Left kidney (tissue), 2 donors: ENCODE data around the gene SLC51A. TPM values are rescaled to one million over a fixed set of nuclear protein-coding genes. Genes with fewer than 3 reads are reported as not detected.
"Not testable (repeated sequence)": the region's sequence is repeated elsewhere in the genome, so short reads cannot be mapped to it uniquely, and the experiment has no call there.

Experiments used
- DNase-seq: peaks from one replicate; pipeline ENCODE4 v3.0.0-alpha.2; 2013
- polyA plus RNA-seq: library from polyadenylated mRNA; unstranded; fragments of 120-200 nt; gene quantifications from one replicate; pipeline ENCODE4 v1.2.1, GENCODE V29; 2013; ENCODE audit not compliant: insufficient read length

Gene SLC51A
- polyA plus RNA-seq, 1 donor, result 18.0 TPM

DNA sequence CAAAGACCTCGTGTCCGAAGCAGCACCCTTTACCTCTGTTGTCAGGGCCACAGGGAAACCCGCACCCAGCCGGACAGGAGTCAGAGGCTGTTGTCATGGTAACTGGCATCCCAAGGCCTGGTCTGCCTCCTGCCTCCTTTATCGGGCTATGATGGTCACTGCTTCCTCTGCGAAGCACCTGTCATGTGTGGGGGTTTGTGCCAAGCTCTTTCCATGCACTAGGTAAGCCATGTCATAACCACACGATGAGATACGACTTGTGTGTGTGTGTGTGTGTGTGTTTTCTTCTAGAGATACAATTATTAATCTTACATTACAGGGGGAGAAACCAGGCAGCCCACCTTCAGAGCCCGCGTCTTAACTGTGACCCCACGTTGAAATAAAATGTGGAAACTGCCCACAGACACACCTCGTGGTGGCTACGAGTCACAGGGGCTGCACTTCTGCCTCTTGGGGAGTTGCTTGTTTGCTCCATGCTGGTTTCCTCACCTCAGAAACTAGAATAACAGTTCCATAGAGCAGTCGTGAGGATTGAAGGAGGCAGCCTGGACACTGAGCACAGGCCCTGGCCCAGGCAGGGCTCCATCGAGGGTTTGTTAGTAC is 23.1 kb upstream of the SLC51A start:
- DNase-seq, result no peak

DNA sequence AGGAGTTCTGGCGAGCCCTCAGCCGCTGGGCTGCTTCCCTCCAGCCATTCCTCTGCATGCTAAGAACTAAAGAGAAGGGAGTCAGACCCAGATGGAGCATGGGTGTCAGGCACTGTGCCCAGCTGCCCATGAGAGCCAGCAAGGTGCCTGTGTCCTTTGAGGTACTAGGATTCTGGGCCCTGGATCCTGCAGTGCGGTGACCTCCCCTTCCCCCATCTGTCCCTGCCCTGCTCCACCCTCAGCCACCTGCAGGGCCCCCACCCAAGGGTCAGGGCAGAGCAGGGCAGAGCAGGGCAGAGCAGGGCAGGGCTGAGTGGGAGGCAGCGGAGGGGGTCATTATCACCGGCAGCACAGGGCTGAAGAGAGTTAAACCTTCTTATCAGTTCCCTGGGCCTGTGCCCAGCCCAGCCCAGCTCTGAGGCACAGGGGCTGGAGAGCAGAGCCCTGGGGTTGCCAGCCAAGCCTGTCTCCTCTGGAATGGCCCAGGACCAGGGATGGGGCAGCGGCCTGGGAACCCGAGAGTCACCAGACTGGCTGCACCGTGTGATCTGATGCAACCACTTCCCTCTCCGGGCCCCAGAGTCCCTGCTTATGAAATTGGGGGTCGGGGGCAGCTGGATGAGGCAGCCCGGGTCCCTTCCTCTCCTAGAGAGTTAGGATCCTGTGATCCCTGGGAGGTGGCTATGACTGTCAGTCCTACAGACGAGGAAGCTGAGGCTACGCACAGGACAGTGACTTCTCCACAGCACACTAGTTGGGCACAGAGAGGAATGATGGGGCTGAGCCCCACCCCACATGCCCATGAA is 22.4 kb upstream of the SLC51A start:
- DNase-seq, result no peak

DNA sequence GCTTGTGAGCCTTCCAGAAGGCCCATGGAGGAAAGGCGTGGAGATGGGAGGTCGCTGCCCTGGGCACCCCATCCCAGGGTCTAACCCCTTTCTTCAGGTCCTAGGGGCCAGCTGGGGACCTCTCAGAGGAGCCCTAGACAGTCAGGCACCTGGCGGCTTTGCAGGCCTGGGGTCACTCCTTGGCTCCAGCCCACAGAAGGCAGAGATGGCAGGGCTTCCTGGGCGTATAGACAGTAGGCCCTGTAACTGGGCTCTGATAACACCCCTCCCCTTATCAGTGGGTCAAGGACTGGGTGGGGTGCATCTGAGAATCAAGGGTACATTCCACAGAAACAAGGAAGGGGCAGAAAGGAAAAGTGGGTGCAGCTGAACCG is 21.8 kb upstream of the SLC51A start:
- no peak for DNase-seq

DNA sequence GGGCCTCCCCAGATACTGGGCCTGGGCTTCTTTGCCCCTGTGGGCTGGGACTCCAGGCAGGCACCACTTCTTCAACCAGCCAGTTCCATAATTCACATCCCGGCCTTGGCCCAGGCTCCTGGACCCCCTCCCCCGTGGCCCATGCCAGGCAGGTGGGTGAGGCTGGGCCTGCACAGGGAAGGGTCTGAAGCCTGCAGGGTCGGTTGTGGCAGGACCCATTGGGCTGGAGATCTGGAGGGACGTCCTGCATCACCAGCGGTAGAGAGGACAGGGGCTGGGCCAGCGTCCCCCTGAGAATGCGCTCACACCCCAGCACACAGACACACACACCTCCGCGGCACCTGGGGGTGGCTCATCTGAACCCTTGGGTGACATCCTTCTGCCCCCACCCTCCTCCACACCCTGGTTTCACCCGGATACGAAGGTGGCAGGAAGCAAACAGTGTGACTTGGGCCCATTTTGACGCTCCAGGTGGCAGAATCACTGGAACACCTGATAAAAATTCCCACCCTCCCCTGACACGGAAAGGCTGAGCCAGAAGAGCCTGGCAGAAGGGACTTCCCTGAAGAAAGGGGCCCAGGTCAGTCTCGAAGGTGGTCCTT is 20.6 kb upstream of the SLC51A start:
- no peak for DNase-seq

DNA sequence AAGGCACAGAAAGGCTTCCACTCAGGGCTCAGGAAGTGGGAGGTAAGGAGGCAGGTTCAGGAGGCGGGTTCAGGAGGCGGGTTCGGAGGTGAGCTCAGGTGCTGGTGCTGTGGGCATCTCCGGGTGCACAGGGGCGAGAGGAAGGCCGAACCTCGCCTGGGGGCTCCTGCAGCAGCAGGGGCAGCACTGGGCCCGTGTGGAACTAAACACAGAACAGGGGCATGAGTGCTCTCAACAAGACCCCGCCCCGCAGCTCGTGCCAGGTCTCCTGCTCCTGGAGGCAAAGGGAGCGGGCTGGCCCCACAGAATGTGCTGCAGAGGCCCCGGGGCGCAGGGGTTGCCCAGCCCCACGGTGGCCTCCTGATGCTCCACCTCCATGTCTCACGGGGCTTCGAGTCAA is 18.8 kb upstream of the SLC51A start:
- DNase-seq, result no peak

DNA sequence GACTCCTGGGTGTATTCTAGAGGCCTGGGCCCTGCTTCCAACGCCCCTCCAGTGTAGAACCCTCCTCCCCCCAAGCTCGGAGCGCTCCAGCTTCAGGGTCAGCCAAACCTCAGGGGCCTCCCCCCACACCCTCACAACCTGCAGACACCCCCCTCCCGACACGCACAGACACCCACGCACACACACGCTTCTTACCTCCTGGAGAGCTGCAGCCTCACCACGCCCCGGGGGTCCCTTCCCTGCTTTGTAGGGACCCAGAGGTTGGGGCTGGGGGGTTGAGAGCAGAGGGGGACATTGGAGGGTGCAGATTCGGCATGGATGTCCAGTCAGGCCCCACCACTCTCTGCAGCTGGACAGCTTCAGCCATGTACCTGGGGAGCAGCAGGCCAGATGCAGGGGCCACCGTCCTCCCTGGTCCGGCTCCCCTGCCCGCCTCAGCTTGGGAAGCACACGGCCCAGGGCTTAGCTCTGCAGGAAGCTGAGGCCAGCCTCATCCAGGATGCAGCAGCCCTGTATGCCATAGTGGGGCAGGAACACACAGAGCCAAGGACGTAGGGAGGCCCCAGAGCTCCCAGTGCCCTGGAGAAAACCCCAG is 18.2 kb upstream of the SLC51A start:
- no peak for DNase-seq

DNA sequence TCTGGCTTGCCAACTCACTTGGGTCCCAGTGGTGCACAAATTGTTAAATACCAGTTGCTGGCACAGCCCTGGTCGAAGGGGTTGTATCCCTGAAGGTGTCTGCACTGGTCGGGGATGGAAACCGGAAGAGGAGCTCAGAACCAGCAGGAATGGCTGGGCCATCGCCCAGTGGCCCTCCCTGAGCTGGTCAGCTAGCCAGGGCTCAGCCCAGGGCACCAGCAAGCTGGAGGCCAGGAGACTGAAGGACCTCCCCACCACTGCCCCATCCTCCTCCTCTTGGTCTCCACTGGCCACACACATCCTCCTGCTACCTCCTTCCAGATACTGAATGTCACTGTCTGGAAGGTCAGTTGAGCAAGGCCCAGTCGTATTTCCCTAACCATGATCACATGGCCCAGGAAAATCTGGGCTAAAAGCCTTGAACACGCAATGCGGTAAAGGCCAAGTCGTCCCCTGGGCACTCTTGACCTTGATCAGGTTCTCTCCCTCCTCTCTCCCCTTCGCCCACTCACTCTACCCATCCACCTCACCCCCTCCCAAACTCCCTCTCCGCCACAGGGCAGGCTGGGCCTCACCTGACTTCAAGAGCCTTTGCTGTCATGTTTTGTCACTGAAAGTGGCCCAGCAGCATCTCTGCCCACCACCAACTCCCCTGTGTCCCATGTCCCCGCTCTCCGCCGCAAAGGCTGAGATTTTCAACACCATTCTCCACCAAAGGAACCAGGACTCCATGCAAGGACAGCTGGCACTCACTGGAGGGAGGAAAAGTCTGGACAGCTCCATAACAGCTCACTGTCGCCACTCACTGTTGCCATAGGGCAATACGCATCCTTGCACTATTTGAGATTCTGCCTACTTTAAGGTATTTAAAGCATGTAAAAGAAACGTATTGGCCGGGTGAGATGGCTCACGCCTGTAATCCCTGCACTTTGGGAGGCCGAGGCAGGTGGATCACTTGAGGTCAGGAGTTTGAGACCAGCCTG is 17.3 kb upstream of the SLC51A start:
- DNase-seq, result no peak

DNA sequence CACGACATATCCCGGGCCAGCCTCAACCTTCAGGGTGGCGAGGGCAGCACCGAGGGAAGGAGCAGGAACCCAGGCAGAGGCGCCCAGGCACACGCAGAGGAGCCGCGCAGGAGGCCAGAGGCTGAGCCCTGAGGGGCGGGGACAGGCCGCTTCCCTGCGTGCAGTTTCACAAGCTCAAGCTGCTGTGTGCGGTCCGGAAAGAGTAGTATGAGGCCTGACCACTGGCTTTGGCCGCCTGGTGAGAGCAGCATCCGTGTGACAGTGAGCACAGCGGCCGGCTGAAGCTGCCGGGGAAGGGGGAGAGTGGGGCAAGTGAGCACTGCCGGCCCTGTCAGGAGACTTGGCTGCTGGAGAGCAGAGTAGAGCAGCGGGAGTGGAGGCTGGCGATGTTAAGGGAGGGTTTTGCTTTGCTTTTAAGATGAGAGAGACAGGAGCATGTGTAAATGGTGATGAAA is 13.8 kb upstream of the SLC51A start:
- no peak for DNase-seq

DNA sequence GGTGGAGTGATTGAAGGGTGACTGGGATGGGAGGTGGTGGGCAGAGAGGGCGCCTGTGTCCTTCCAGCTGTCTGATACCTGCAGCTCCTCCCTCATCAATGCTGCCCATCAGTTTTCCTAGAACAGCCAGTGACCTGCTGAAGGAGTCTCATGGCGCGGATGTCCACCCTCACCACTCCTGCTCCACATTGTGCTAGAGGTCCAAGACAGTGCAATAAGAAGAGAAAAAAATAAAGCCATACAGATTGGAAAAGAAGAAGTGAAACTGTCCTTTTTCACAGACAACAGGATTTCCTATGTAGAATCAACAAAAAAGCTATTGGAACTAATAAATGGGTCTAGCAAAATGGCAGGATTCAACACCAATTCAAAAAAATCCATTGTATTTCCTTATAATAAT is 12.5 kb upstream of the SLC51A start:
- no peak for DNase-seq

DNA sequence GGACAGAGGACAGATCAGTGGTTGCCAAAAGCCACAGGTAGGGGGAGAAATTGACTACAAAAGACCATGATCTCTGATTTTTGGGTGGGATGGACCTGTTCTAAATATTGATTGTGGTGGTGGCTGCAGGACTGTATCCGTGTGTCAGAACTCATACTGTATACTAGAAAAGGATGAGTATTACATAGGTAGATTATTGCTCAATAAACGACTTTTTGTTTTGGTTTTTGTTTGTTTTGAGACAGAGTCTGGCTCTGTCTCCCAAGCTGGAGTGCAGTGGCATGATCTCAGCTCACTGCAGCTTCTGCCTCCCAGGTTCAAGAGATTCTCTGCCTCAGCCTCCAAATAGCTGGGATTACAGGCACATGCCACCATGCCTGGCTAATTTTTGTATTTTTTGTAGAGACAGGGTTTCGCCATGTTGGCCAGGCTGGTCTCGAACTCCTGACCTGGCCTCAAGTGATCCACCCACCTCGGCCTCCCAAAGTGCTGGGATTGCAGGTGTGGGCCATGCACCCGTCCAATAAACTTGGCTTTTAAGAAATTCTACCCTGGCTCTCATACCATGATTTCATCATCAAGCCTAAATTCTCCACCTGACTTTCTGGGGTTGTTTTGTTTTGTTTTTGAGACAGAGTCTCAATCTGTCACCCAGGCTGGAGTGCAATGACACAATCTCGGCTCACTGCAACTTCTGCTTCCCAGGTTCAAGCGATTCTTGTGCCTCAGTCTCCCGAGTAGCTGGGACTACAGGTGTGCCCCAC is 10.7 kb upstream of the SLC51A start:
- DNase-seq, result not testable (repeated sequence)

DNA sequence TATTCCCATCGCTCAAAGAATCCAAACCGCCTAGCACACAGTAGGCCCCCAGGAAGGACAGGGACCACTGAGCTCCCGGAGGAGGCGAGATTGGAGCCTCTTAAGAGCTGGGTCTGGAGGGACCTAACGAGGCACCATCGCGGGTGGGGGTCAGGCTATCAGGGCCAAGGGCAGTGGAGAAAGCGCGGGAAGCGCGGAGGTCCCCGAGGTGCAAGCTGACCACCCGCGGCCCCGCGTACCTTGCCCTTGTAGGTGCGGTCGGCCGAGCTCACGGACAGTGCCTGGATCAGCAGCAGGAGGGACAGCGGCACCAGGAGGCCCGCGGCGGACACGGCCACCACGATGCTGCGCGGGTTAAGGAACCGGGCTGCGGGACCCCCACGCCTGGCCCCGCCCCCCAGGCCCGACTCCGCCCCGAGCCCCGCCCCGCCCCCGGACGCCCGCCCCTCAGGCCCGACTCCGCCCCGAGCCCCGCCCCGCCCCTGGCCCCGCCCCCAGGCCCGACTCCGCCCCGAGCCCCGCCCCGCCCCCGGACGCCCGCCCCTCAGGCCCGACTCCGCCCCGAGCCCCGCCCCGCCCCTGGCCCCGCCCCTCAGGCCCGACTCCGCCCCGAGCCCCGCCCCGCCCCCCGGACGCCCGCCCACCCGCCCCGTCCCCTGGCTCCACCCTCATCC is 9.0 kb upstream of the SLC51A start:
- DNase-seq, result no peak

DNA sequence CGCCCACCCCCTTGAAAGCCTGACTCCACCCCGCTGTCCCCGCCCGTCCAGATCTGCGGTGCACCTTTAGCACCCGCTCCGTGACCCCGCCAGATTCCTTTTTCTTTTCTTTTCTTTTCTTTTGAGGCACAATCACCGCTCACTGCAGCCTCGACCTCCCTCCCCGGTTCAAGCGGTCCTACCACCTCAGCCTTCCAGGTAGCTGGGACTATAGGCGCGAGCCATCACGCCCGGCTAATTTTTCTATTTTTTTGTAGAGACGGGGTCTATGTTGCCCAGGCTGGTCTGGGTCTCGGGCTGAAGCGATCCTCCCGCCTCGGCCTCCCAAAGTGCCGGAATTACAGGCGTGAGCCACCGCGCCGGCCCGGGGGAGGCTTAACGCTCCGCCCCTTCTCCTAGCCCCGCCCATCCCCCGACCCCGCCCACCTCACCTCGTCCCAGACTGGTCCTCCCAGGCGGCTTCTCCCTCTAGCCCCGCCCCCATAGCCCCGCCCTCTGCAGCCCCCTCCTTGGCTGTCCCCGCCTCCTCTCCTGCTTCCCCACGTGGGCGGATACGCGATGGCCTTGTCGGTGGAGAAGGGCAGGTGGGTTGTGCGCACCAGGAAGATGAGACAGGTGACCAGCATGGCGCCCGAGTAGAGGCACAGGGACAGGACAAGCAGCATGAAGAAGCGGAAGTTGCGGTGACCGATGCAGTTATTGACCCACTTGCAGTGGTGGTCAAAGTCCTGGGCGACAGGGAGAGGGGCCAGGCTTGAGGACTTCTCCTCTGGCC is 8.3 kb upstream of the SLC51A start:
- no peak for DNase-seq

DNA sequence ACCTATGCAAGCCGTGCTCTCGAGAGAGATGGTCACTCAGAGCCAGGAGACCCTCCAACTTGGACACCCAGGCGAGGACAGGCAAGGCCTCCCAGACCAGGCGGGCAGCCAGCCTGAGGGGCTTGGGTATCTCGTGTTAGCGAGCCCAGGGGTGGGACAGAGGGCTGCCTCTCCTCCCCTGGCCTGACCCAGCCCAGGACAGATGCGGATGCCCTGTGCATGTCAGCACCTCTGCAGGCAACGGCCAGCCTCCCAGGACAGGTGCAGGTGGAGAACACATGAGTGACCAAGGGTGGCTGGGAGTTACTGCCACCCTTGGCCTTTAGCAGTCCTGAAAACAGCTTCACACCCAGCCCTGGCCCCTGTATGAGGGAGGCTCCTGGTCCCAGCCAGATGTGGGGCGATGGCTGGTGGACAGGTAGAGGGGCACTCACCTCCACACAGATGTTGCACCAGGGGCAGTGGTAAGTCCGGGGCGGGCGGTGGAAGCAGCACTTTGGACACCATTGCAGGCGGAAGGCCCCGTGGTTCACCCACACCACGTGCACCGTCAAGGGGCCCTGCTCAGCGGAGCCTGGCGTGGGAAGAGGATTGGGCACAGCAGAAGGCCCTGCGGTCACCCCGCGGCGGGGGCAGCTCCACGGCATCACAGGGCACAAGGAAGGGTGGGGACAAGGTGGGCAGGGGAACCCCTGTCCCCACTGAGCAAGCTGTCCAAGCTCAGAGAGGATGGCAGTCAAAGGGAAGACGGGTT is 7.2 kb upstream of the SLC51A start:
- DNase-seq, result no peak

DNA sequence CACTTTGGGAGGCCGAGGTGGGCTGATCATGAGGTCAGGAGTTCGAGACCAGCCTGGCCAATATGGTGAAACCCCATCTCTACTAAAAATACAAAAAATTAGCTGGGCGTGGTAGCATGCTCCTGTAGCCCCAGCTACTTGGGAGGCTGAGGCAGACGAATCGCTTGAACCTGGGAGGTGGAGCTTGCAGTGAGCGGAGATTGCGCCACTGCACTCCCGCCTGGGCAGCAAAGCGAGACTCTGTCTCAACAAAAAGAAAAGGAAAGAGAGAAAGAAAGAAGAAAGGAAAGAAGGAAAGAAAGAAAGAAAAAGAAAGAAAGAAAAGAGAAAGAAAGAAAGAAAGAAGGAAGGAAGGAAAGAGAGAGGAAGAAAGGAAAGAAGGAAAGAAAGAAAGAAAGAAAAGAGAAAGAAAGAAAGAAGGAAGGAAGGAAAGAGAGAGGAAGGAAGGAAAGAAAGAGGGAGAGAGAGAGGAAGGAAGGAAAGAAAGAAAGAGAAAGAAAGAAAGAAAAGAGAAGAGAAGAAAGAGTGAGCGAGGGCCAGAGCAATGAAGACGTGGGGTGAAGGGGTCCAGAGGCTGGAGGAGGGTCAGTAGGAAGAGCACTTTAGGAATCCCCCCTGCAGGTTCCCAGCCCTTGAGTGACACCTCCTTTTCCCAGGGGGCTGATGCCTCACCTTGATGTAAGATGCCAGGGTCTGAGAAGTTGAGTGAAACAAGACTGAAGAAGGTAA is 6.2 kb upstream of the SLC51A start:
- DNase-seq, result not testable (repeated sequence)

DNA sequence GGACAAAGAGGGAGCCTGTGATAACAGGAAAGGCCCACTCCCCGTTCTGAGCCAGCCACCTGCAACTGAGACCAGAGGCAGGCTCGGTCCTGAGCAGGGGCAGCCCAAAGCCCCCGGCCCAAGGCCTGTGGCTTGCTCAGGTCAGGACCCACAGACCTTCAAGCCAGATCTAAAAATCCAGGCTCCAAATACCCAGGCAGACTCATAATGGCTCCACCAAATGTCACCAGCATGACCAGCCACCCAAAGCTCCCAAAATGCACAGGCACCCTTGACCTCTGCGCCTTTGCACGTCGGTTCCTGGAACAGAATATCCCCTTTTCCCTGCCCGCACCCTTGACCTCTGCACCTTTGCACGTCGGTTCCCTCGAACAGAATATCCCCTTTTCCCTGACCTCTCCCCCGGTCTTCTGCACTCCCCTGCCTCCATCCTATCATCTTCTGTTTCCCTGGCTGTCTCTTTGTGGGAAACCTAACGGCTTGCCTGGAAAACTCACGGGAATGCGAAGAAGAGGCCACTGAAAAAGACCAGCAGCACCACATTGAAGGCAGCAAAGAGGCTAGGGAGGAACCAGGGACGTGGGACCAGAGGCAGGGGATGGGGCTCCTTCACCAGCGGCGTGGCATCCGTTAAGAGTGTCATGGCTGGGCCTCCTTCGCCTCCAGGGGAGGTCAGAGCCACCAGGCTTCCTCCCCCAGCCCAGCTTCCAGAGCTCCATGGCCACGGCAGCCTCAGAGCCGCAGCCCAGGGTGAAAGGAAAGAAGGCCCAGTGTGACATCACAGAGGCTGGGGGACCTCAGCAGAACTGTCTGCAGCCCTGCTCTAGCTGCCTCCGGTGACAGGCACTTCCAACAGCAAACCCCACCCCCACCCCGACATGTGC is 5.4 kb upstream of the SLC51A start, which contains the start of gene ZDHHC19:
Gene ZDHHC19 (minus strand): TSS at position 728 of the 884 bp plus-strand sequence. CDS start 85 bp downstream, at position 643.
- no peak for DNase-seq

DNA sequence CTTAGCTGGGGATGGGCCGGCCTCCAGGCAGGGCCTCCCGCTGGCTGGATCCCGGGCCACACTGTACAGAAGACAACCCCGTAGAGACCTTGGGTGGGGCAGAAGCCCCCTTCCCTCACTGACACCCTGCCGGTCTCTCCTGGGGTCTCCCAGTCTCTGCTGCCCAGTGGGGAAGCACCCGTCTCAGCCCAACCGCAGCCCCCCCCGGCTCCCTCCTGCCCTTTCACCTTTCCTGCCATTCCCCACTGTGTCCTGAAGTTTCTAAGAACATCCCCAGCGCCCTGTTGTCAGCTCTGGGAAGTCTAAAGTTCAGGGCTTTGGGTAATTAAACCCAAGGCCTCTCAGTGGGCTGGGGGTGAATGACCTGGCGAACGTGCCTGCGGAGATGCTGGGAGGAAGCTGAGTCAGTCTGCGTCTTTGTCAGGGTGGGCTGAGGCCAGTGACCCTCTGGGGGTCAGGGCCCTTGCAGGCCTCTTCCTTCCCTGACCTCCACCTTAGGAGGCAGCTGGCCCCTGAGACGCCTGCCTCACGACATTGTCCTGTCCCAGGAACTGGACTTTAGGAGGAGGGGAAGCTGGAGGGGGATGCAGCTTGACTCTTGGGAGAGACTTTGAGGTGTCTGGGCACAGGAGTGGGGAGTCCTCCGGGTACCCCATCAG is 1.4 kb upstream of the SLC51A start:
- DNase-seq, result no peak
